ENCODE measurements around the gene DNM2. TPM values are rescaled to one million over a fixed set of nuclear protein-coding genes. Genes with fewer than 3 reads are reported as not detected.
A peak's percentile ranks its signal among the peaks of the same experiment; 100 is the strongest.
"Not testable (repeated sequence)": the region's sequence is repeated elsewhere in the genome, so short reads cannot be mapped to it uniquely, and the experiment has no call there.

Gene DNM2
- total RNA-seq, 1 donor from 2014 or later: 184 TPM

GRCh38 chr19:10868872-10869547 lies 151.1 kb downstream of the DNM2 start:
- Mint-ChIP-seq H3K9me3 (ENCODE audit: unreplicated experiment) (no peaks in the 10 kb centered on the region), H3K27ac (ENCODE audit: unreplicated experiment) (peak overlapping the region; percentile 36), H3K36me3 (ENCODE audit: low read depth, unreplicated experiment) (peaks cover 3% of the 10 kb centered on the region), H3K4me1 (ENCODE audit: unreplicated experiment) (peaks cover 11% of the 10 kb centered on the region), H3K4me3 (ENCODE audit: unreplicated experiment) (no peak overlapping the region), H3K27me3 (ENCODE audit: unreplicated experiment) (peaks cover 20% of the 10 kb centered on the region)
- no peak for DNase-seq (ENCODE audit: low spot score)
- no peak for TF ChIP-seq CTCF (IDR thresholded peaks at IDR 0.05; ENCODE audit: unreplicated experiment)

- H3K36me3 Mint-ChIP-seq (ENCODE audit: low read depth, unreplicated experiment); H3K9me3 Mint-ChIP-seq (ENCODE audit: unreplicated experiment); DNase-seq (ENCODE audit: low spot score); H3K4me3 Mint-ChIP-seq (ENCODE audit: unreplicated experiment); H3K4me1 Mint-ChIP-seq (ENCODE audit: unreplicated experiment): not testable (repeated sequence)
- peak overlapping the region; percentile 32 for H3K27ac Mint-ChIP-seq (ENCODE audit: unreplicated experiment)
- H3K27me3 Mint-ChIP-seq (ENCODE audit: unreplicated experiment): peaks cover 19% of the 10 kb centered on the region
Measured at GRCh38 chr19:10869872-10870311, 152.0 kb downstream of the DNM2 start.

GRCh38 chr19:10870501-10870954 lies 152.6 kb downstream of the DNM2 start:
- H3K4me3 Mint-ChIP-seq (ENCODE audit: unreplicated experiment): peak overlapping the region; percentile 85
- TF ChIP-seq CTCF (IDR thresholded peaks at IDR 0.05; ENCODE audit: unreplicated experiment): no peak
- H3K9me3 Mint-ChIP-seq (ENCODE audit: unreplicated experiment): no peaks in the 10 kb centered on the region
- no peak for DNase-seq (ENCODE audit: low spot score)
- H3K27ac Mint-ChIP-seq (ENCODE audit: unreplicated experiment): peak overlapping the region; percentile 81
- H3K36me3 Mint-ChIP-seq (ENCODE audit: low read depth, unreplicated experiment): peaks cover 3% of the 10 kb centered on the region
- H3K4me1 Mint-ChIP-seq (ENCODE audit: unreplicated experiment): peaks cover 6% of the 10 kb centered on the region
- H3K27me3 Mint-ChIP-seq (ENCODE audit: unreplicated experiment): peaks cover 19% of the 10 kb centered on the region

GRCh38 chr19:10870955-10871603 lies 153.2 kb downstream of the DNM2 start, which contains the start of gene CARM1:
TSS of gene CARM1 (plus strand) at chr19:10871553. CDS start at chr19:10871703, 150 bp downstream.
- peak within 1 kb of the TSS; percentile 81 for H3K27ac Mint-ChIP-seq (ENCODE audit: unreplicated experiment)
- H3K4me1 Mint-ChIP-seq (ENCODE audit: unreplicated experiment): peaks cover 6% of the 10 kb centered on the region
- H3K4me3 Mint-ChIP-seq (ENCODE audit: unreplicated experiment): peak within 1 kb of the TSS; percentile 98
- H3K36me3 Mint-ChIP-seq (ENCODE audit: low read depth, unreplicated experiment): peaks cover 3% of the 10 kb centered on the region
- DNase-seq (ENCODE audit: low spot score): peak; percentile 100
- peak; percentile 68 for TF ChIP-seq CTCF (IDR thresholded peaks at IDR 0.05; ENCODE audit: unreplicated experiment)
- no peaks in the 10 kb centered on the region for H3K9me3 Mint-ChIP-seq (ENCODE audit: unreplicated experiment)
- peaks cover 19% of the 10 kb centered on the region for H3K27me3 Mint-ChIP-seq (ENCODE audit: unreplicated experiment)

- Mint-ChIP-seq H3K27ac (ENCODE audit: unreplicated experiment) (no peak overlapping the region), H3K36me3 (ENCODE audit: low read depth, unreplicated experiment) (peaks cover 3% of the 10 kb centered on the region), H3K4me3 (ENCODE audit: unreplicated experiment) (peak overlapping the region; percentile 98), H3K9me3 (ENCODE audit: unreplicated experiment) (no peaks in the 10 kb centered on the region), H3K4me1 (ENCODE audit: unreplicated experiment) (peaks cover 6% of the 10 kb centered on the region), H3K27me3 (ENCODE audit: unreplicated experiment) (peaks cover 19% of the 10 kb centered on the region)
- peak; percentile 36 for DNase-seq (ENCODE audit: low spot score)
- peak; percentile 18 for TF ChIP-seq CTCF (IDR thresholded peaks at IDR 0.05; ENCODE audit: unreplicated experiment)
Measured at GRCh38 chr19:10871711-10872545, 154.0 kb downstream of the DNM2 start.
